K562 (cell line): Measurements from ENCODE around the gene AKR1D1. TPM values are rescaled to one million over a fixed set of nuclear protein-coding genes. Genes with fewer than 3 reads are reported as not detected.

Experiments used
- ATAC-seq: fragments of 200-7000 bp; cut with Tn5 transposase; 3 replicates; pipeline ENCODE4 v1.9.1; 2020; ENCODE audit warnings: moderate library complexity
- BruUV-seq: library from RNA; stranded (reverse); fragments of 400-500 nt; replicated peaks from 2 replicates; lab custom pipeline; 2021; lab: Mats Ljungman, UMichigan
- CTCF ChIA-PET: fragments of 300-600 bp; formaldehyde crosslinking; extraction: SDS; loops from one replicate; lab custom pipeline; 2021; ENCODE audit warnings: low intra/inter-chr PET ratio; lab: Yijun Ruan, JAX
- POLR2A ChIA-PET: fragments of 300-600, 350-650 bp; sonication (Branson Sonifier 250); formaldehyde crosslinking; extraction: SDS; loops from one replicate; lab custom pipeline; 2021; ENCODE audit warnings: antibody characterized with exemption, inconsistent platforms; lab: Yijun Ruan, JAX
- DNase-seq, 4 experiments: peaks; one replicate each; pipeline versions ENCODE4 v3.0.0 to v3.0.0-alpha.2; 2011 to 2018; ENCODE audit warnings: low spot score in 3 of 4, mixed read lengths in 3 of 4; ENCODE audit errors: extremely low read depth in 1 of 4
- FAIRE-seq: peaks from 2 replicates; lab custom pipeline; 2011; peaks lifted over from hg19 to GRCh38; lab: Jason Lieb, UNC
- H2AFZ ChIP-seq: 2 replicates; pipeline ENCODE4 v1.6.0; 2011; ENCODE audit warnings: low read depth, low read length, control low read depth, inconsistent platforms
- H3K27ac ChIP-seq: fragments of 200-600 bp; 3 replicates; pipeline ENCODE4 v1.8.0; 2011; ENCODE audit warnings: low read depth, mild to moderate bottlenecking, control low read depth, inconsistent platforms, low read length, moderate library complexity, mixed read lengths; ENCODE audit errors: extremely low read depth
- H3K27me3 ChIP-seq, 2 experiments: fragments of 300-600 bp in 1 of 2; 2 replicates in 1 of 2; 3 replicates in 1 of 2; pipeline versions ENCODE4 v1.6.0 to v1.8.0; 2011; ENCODE audit warnings: inconsistent platforms in 2 of 2, low read length in 2 of 2, mild to moderate bottlenecking in 1 of 2, mixed read lengths in 1 of 2, moderate library complexity in 1 of 2; ENCODE audit not compliant: control insufficient read depth in 2 of 2, insufficient read depth in 2 of 2
- H3K36me3 ChIP-seq: fragments of 300-600 bp; 3 replicates; pipeline ENCODE4 v1.8.0; 2011; ENCODE audit warnings: mild to moderate bottlenecking, low read length, inconsistent platforms; ENCODE audit not compliant: control insufficient read depth, insufficient read depth
- H3K4me1 ChIP-seq, 2 experiments: fragments of 200-600 bp in 1 of 2; replicated peaks in 1 of 2; 2 replicates in 1 of 2; 3 replicates in 1 of 2; pipeline versions ENCODE4 v1.5.1 to v1.8.0; 2011; ENCODE audit warnings: inconsistent platforms in 2 of 2, low read length in 2 of 2, mild to moderate bottlenecking in 1 of 2, mixed read lengths in 1 of 2, moderate library complexity in 1 of 2; ENCODE audit not compliant: control insufficient read depth in 2 of 2, insufficient read depth in 2 of 2
- H3K4me2 ChIP-seq: 2 replicates; pipeline ENCODE4 v1.6.1; 2011; ENCODE audit warnings: low read length, control low read depth, inconsistent platforms, mixed read lengths; ENCODE audit not compliant: insufficient read depth
- H3K4me3 ChIP-seq: fragments of 200-600 bp; sonication (generic), shearing (Covaris generic); 2 replicates; pipeline ENCODE4 v1.5.1; 2016; ENCODE audit warnings: control low read depth, inconsistent platforms
- H3K79me2 ChIP-seq: fragments of 200-600 bp; 3 replicates; pipeline ENCODE4 v1.8.0; 2011; ENCODE audit warnings: low read length, inconsistent platforms; ENCODE audit not compliant: control insufficient read depth, insufficient read depth
- H3K9ac ChIP-seq, 2 experiments: 2 replicates each; pipeline versions ENCODE4 v1.6.0 to v1.6.1; 2011; ENCODE audit warnings: low read depth in 2 of 2, low read length in 2 of 2, control low read depth in 1 of 2, inconsistent platforms in 1 of 2, mild to moderate bottlenecking in 1 of 2, mixed read lengths in 1 of 2; ENCODE audit not compliant: insufficient read depth in 1 of 2
- H3K9me1 ChIP-seq: one replicate; pipeline ENCODE4 v1.6.0; 2011; ENCODE audit warnings: inconsistent platforms, mild to moderate bottlenecking, low read length, moderate library complexity; ENCODE audit not compliant: control insufficient read depth, insufficient read depth
- H3K9me3 ChIP-seq: replicated peaks from 2 replicates; pipeline ENCODE4 v1.5.1; 2011; ENCODE audit warnings: low read depth, low read length, inconsistent platforms; ENCODE audit not compliant: control insufficient read depth, insufficient read depth
- H4K20me1 ChIP-seq: replicated peaks from 2 replicates; pipeline ENCODE4 v1.6.1; 2011; ENCODE audit warnings: low read length, inconsistent platforms, mixed read lengths; ENCODE audit not compliant: control insufficient read depth, insufficient read depth
- HDGF ChIP-seq: fragments of 450-650 bp; IDR thresholded peaks from 2 replicates; pipeline ENCODE4 v1.6.1; 2016
- HLTF ChIP-seq: fragments of 450-650 bp; IDR thresholded peaks from 2 replicates; pipeline ENCODE4 v1.6.1; 2016
- KDM1A ChIP-seq, 2 experiments: fragments of 450-650 bp; IDR thresholded peaks; 2 replicates each; pipeline ENCODE4 v1.6.1; 2016; ENCODE audit warnings: mild to moderate bottlenecking in 2 of 2
- MAFG ChIP-seq: fragments of 450-650 bp; conservative IDR thresholded peaks from 2 replicates; pipeline ENCODE4 v1.6.1; 2016; ENCODE audit warnings: missing genetic modification characterization, missing compliant biosample characterization
- MAFK ChIP-seq: IDR thresholded peaks from 2 replicates; pipeline ENCODE4 v1.6.1; 2011; ENCODE audit warnings: low read length, improper control_type of control experiment
- NFATC3 ChIP-seq: fragments of 450-650 bp; IDR thresholded peaks from 2 replicates; pipeline ENCODE4 v1.6.1; 2017; ENCODE audit warnings: mild to moderate bottlenecking
- NRF1 ChIP-seq, 2 experiments: fragments of 450-650 bp; IDR thresholded peaks in 1 of 2; conservative IDR thresholded peaks in 1 of 2; 2 replicates each; pipeline ENCODE4 v1.6.1; 2014; ENCODE audit warnings: mild to moderate bottlenecking in 2 of 2
- NUFIP1 ChIP-seq: fragments of 450-650 bp; IDR thresholded peaks from 2 replicates; pipeline ENCODE4 v1.6.1; 2018; ENCODE audit not compliant: partially characterized antibody
- RFX5 ChIP-seq: IDR thresholded peaks from 2 replicates; pipeline ENCODE4 v1.6.1; 2011; ENCODE audit warnings: low read depth, mild to moderate bottlenecking, improper control_type of control experiment, low read length
- STAT5A ChIP-seq: IDR thresholded peaks from 2 replicates; pipeline ENCODE4 v1.6.1; 2012; ENCODE audit warnings: low read length, inconsistent platforms, borderline replicate concordance
- ZC3H4 ChIP-seq: sonication (generic); formaldehyde crosslinking; IDR thresholded peaks from 2 replicates; pipeline ENCODE4 v1.9.0; 2021; ENCODE audit warnings: missing genetic modification reagents, borderline replicate concordance
- ZNF609 ChIP-seq: sonication (generic); formaldehyde crosslinking; IDR thresholded peaks from 2 replicates; pipeline ENCODE4 v1.8.1; 2023; ENCODE audit warnings: missing genetic modification reagents, mild to moderate bottlenecking, borderline replicate concordance
- WGBS: fragments of 100-300 bp; shearing (Covaris generic); methylation state at CpG from one replicate; pipeline ENCODE4 v1.1.6; 2016; ENCODE audit warnings: low coverage, mixed read lengths; ENCODE audit not compliant: insufficient coverage; ENCODE audit errors: missing lambda C conversion rate; 5-methylcytosine and 5-hydroxymethylcytosine counted together
- in situ Hi-C: fragments of 300-500 bp; cut with MboI; formaldehyde crosslinking; loops from 4 replicates; pipeline ENCODE4 v1.15.0; 2018; ENCODE audit warnings: inconsistent platforms, mixed read lengths
- intact Hi-C: fragments of 100-400 bp; cut with micrococcal nuclease; formaldehyde crosslinking; loops from 2 replicates; pipeline ENCODE4 v1.14.2; 2022
- polyA plus RNA-seq, 8 experiments: library from polyadenylated mRNA; depleted of rRNA in 4 of 8; stranded (reverse) in 5 of 8; unstranded in 3 of 8; fragments of >200 nt; fragmentation: Nextera tagmentation in 2 of 8; fragmentation: Illumina TruSeq in 1 of 8; extraction: Ambion mirVana in 2 of 8; extraction: Trizol in 1 of 8; gene quantifications; 2 replicates each; pipeline versions ENCODE4 v1.2.1 to v1.2.3, GENCODE V29; 2011 to 2014; ENCODE audit warnings: inconsistent platforms in 1 of 8, missing spikeins in 1 of 8
- total RNA-seq, 7 experiments: library from RNA; depleted of rRNA in 6 of 7; stranded (reverse); fragments of >200 nt in 6 of 7; fragmentation: Illumina TruSeq in 2 of 7; extraction: Trizol in 2 of 7; gene quantifications; 2 replicates each; pipeline versions ENCODE4 v1.2.1 to v1.2.3, GENCODE V29; 2011 to 2021; ENCODE audit warnings: low replicate concordance in 1 of 7
- TF ChIP-seq, protein P1 (sequence below): fragments of 450-650 bp; IDR thresholded peaks from 2 replicates; pipeline ENCODE4 v1.7.1; 2018; ENCODE audit warnings: mild to moderate bottlenecking, low read depth; ENCODE audit not compliant: partially characterized antibody

AKR1D1 gene
- total and polyA plus RNA-seq, 9 of the 15 experiments (the other 6 are each of a cell fraction or from before 2014, with no cell fraction given) = not detected

DNA sequence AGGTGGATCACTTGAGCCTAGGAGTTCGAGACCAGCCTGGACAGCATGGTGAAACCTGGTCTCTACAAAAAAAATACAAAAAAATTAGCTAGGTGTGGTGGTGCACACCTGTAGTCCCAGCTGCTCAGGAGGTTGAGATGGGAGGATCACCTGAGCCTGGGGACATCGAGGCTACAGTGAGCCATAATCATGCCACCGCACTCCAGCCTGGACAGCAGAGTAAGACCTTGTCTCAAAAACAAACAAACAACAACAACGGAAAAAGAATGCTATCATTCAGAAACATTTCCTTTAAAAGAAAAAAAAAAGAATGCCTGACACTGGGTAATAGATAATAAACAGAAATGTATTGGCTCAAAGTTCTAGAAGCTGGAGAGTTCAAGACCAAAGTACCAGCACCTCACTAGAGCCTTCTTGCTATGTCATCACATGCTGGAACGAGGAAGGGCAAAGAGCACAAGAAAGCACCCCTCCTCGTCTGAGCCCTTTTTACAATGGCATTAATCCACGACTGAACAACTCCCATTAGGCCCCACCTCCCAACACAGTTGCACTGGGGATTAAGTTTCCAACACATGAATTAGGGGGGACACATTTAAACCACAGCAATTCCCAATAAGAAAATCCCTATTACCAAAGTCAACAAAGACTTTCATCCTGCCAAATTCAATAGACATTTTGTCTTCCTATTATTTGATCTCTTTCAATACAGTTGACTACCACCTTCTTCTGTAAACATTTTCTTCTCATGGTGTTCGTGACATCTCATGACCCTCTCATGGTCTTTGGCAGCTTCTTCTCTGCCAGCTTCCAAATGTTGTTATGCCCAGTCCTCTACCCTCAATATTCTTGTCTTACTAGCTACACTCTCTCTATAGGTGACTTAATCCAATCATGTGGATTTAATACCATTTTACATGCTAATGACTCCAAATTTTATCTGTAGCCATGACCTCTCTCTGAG lies 20.0 kb downstream of the AKR1D1 start:
- CTCF ChIA-PET = interaction anchor here (1.1 kb wide), 1 partner anchor 643 kb away, joined by 3 read pairs; no protein-coding TSS in a partner anchor

More for the DNA sequence above, 20.0 kb downstream of the AKR1D1 start:
- Histone ChIP-seq H3K27me3 (peaks cover under 1 to 7% of the 10 kb centered on the region in 2 experiments; a peak in 3 of 5 replicates), H3K36me3 (no peaks in the 10 kb centered on the region), H3K4me1 (no peaks in the 10 kb centered on the region), H2AFZ (no peak overlapping the region), H3K79me2 (no peaks in the 10 kb centered on the region), H3K9me1 (no peaks in the 10 kb centered on the region), H3K9me3 (no peaks in the 10 kb centered on the region), H4K20me1 (no peaks in the 10 kb centered on the region), H3K9ac (no peak overlapping the region), H3K27ac (no peak overlapping the region), H3K4me2 (no peak overlapping the region), H3K4me3 (no peak overlapping the region)
- in situ Hi-C loops (no loop called here), intact Hi-C loops (loop anchor here (2.0 kb wide), 1 partner anchor 643 kb away; no protein-coding TSS in a partner anchor)
- WGBS = under 1% methylated on average over 8 of the region's 8 CpGs
- DNase-seq (no peak), FAIRE-seq (no peak), ATAC-seq (no peak)
- BruUV-seq = no TSS peak
- POLR2A ChIA-PET = interaction anchor here (0.6 kb wide), 1 partner anchor 438 kb away, joined by 3 read pairs; no protein-coding TSS in a partner anchor
- TF ChIP-seq NUFIP1 (no peak), NRF1 (conservative IDR thresholded peaks at IDR 0.05 in 1 of 2, IDR thresholded peaks at IDR 0.05 in 1 of 2) (no peak), NFATC3 (no peak), MAFG (tag) (no peak), ZC3H4 (CRISPR knock-in tag) (no peak), ZNF609 (CRISPR knock-in tag) (no peak), HLTF (no peak), STAT5A (no peak), MAFK (no peak), RFX5 (no peak), HDGF (no peak), KDM1A (IDR thresholded peaks at IDR 0.05) (no peak)
- TF ChIP-seq, protein P1, sequence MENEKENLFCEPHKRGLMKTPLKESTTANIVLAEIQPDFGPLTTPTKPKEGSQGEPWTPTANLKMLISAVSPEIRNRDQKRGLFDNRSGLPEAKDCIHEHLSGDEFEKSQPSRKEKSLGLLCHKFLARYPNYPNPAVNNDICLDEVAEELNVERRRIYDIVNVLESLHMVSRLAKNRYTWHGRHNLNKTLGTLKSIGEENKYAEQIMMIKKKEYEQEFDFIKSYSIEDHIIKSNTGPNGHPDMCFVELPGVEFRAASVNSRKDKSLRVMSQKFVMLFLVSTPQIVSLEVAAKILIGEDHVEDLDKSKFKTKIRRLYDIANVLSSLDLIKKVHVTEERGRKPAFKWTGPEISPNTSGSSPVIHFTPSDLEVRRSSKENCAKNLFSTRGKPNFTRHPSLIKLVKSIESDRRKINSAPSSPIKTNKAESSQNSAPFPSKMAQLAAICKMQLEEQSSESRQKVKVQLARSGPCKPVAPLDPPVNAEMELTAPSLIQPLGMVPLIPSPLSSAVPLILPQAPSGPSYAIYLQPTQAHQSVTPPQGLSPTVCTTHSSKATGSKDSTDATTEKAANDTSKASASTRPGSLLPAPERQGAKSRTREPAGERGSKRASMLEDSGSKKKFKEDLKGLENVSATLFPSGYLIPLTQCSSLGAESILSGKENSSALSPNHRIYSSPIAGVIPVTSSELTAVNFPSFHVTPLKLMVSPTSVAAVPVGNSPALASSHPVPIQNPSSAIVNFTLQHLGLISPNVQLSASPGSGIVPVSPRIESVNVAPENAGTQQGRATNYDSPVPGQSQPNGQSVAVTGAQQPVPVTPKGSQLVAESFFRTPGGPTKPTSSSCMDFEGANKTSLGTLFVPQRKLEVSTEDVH = no peak
